IMR-90 (cell line): ENCODE results near the gene TMEM132A. TPM values are rescaled to one million over a fixed set of nuclear protein-coding genes. Genes with fewer than 3 reads are reported as not detected.

Source experiments
- ATAC-seq: fragments of 200-7000 bp; cut with Tn5 transposase; 2 replicates; pipeline ENCODE4 v1.9.1; 2020; ENCODE audit warnings: low read depth, mild to moderate bottlenecking, moderate library complexity
- BruUV-seq: library from RNA; stranded (reverse); fragments of 400-500 nt; replicated peaks from 2 replicates; lab custom pipeline; 2021; lab: Mats Ljungman, UMichigan
- CTCF ChIA-PET: fragments of 300-600 bp; formaldehyde crosslinking; extraction: SDS; loops from one replicate; lab custom pipeline; 2021; ENCODE audit warnings: antibody characterized with exemption; lab: Yijun Ruan, JAX
- POLR2A ChIA-PET: fragments of 300-600 bp; sonication (Branson Sonifier 250); formaldehyde crosslinking; loops from one replicate; lab custom pipeline; 2022; ENCODE audit warnings: antibody characterized with exemption; ENCODE audit not compliant: unreplicated experiment; lab: Charles Lee
- DNase-seq: peaks from one replicate; pipeline ENCODE4 v3.0.0; 2013
- H2AFZ ChIP-seq: replicated peaks from 2 replicates; pipeline ENCODE3; 2013; ENCODE audit warnings: low read length, mild to moderate bottlenecking; ENCODE audit not compliant: poor library complexity
- H2AK5ac ChIP-seq: 2 replicates; pipeline ENCODE4 v1.6.1; 2013; ENCODE audit warnings: low read depth, low read length, inconsistent platforms
- H2AK9ac ChIP-seq: replicated peaks from 2 replicates; pipeline ENCODE3; 2013; ENCODE audit warnings: mild to moderate bottlenecking, low read depth, low read length, moderate library complexity; ENCODE audit not compliant: poor library complexity
- H2BK120ac ChIP-seq: 2 replicates; pipeline ENCODE4 v1.6.1; 2013; ENCODE audit warnings: low read depth, low read length, inconsistent platforms
- H2BK15ac ChIP-seq: 3 replicates; pipeline ENCODE4 v1.6.1; 2013; ENCODE audit warnings: low read depth, low read length, inconsistent platforms
- H2BK20ac ChIP-seq: 2 replicates; pipeline ENCODE4 v1.6.1; 2013; ENCODE audit warnings: low read depth, mild to moderate bottlenecking, inconsistent platforms, low read length, moderate library complexity
- H2BK5ac ChIP-seq: 2 replicates; pipeline ENCODE4 v1.6.1; 2013; ENCODE audit warnings: mild to moderate bottlenecking, low read depth, low read length, inconsistent platforms; ENCODE audit not compliant: poor library complexity, severe bottlenecking
- H3K14ac ChIP-seq: replicated peaks from 2 replicates; pipeline ENCODE4 v1.6.1; 2013; ENCODE audit warnings: low read depth, low read length, inconsistent platforms
- H3K18ac ChIP-seq: 2 replicates; pipeline ENCODE4 v1.6.1; 2013; ENCODE audit warnings: low read depth, low read length, control low read depth
- H3K23ac ChIP-seq: 2 replicates; pipeline ENCODE4 v1.6.1; 2013; ENCODE audit warnings: low read depth, low read length, inconsistent platforms
- H3K27ac ChIP-seq: 2 replicates; pipeline ENCODE4 v1.5.1; 2013; ENCODE audit warnings: mild to moderate bottlenecking, control low read depth, low read length; ENCODE audit not compliant: insufficient read depth
- H3K27me3 ChIP-seq: 2 replicates; pipeline ENCODE4 v1.6.1; 2013; ENCODE audit warnings: low read length; ENCODE audit not compliant: control insufficient read depth, insufficient read depth
- H3K36me3 ChIP-seq: 2 replicates; pipeline ENCODE4 v1.6.1; 2013; ENCODE audit warnings: low read length, mixed read lengths; ENCODE audit not compliant: control insufficient read depth, insufficient read depth
- H3K4ac ChIP-seq: 2 replicates; pipeline ENCODE4 v1.6.1; 2013; ENCODE audit warnings: low read depth, low read length, inconsistent platforms
- H3K4me1 ChIP-seq: 2 replicates; pipeline ENCODE4 v1.6.1; 2013; ENCODE audit warnings: low read length, mixed read lengths; ENCODE audit not compliant: control insufficient read depth, insufficient read depth
- H3K4me2 ChIP-seq: 2 replicates; pipeline ENCODE4 v1.6.1; 2013; ENCODE audit warnings: low read depth, mild to moderate bottlenecking, control low read depth, low read length, moderate library complexity
- H3K4me3 ChIP-seq: 2 replicates; pipeline ENCODE4 v1.5.1; 2013; ENCODE audit warnings: low read depth, mild to moderate bottlenecking, control low read depth, low read length, moderate library complexity; ENCODE audit not compliant: insufficient read depth
- H3K56ac ChIP-seq: 2 replicates; pipeline ENCODE4 v1.6.1; 2013; ENCODE audit warnings: low read length, inconsistent platforms; ENCODE audit not compliant: insufficient read depth; ENCODE audit errors: extremely low read depth
- H3K79me1 ChIP-seq, 2 experiments: 2 replicates each; pipeline ENCODE4 v1.6.1; 2013; ENCODE audit warnings: low read length in 2 of 2, inconsistent platforms in 1 of 2, low read depth in 1 of 2
- H3K9ac ChIP-seq: 2 replicates; pipeline ENCODE4 v1.6.1; 2013; ENCODE audit warnings: low read depth, low read length, control low read depth
- H3K9me1 ChIP-seq: 2 replicates; pipeline ENCODE4 v1.6.1; 2013; ENCODE audit warnings: low read length, inconsistent platforms; ENCODE audit not compliant: insufficient read depth
- H3K9me3 ChIP-seq: 2 replicates; pipeline ENCODE4 v1.6.1; 2013; ENCODE audit warnings: low read length; ENCODE audit not compliant: control insufficient read depth, insufficient read depth
- H4K20me1 ChIP-seq: 2 replicates; pipeline ENCODE4 v1.6.1; 2013; ENCODE audit warnings: low read length, inconsistent platforms; ENCODE audit not compliant: insufficient read depth
- H4K5ac ChIP-seq: 2 replicates; pipeline ENCODE4 v1.6.1; 2013; ENCODE audit warnings: mild to moderate bottlenecking, low read depth, low read length, control low read depth
- H4K8ac ChIP-seq, 2 experiments: 2 replicates each; pipeline ENCODE4 v1.6.1; 2013; ENCODE audit warnings: low read depth in 2 of 2, low read length in 2 of 2, control low read depth in 1 of 2, inconsistent platforms in 1 of 2
- H4K91ac ChIP-seq: 2 replicates; pipeline ENCODE4 v1.6.1; 2013; ENCODE audit warnings: low read depth, low read length, inconsistent platforms; ENCODE audit not compliant: insufficient read depth
- CHD1 ChIP-seq: IDR thresholded peaks from 2 replicates; pipeline ENCODE4 v1.6.1; 2012; ENCODE audit warnings: low read depth, low read length, improper control_type of control experiment
- CTCF ChIP-seq: conservative IDR thresholded peaks from 2 replicates; pipeline ENCODE4 v1.5.1; 2012; ENCODE audit warnings: mild to moderate bottlenecking, low read depth, low read length, improper control_type of control experiment
- MAFK ChIP-seq: IDR thresholded peaks from 2 replicates; pipeline ENCODE4 v1.6.1; 2012; ENCODE audit warnings: low read depth, low read length, improper control_type of control experiment
- RFX5 ChIP-seq: IDR thresholded peaks from 2 replicates; pipeline ENCODE4 v1.8.0; 2012; ENCODE audit warnings: low read depth, mild to moderate bottlenecking, low read length, moderate library complexity
- WGBS, 2 experiments: methylation state at CpG; one replicate each; pipeline versions ENCODE4 v1.1.5 to v1.1.7; 2013; ENCODE audit warnings: missing lambda C conversion rate in 2 of 2; ENCODE audit not compliant: insufficient read length in 1 of 2; ENCODE audit errors: extremely low coverage in 2 of 2; 5-methylcytosine and 5-hydroxymethylcytosine counted together
- dilution Hi-C: fragments of 300-500 bp; cut with HindIII; formaldehyde crosslinking; loops from one replicate; pipeline ENCODE4 v1.14.3; 2018; ENCODE audit warnings: low sequenced_read_pairs; ENCODE audit not compliant: unreplicated experiment
- in situ Hi-C: fragments of 300-500 bp; cut with MboI; formaldehyde crosslinking; loops from 3 replicates; pipeline ENCODE4 v1.14.3; 2019; ENCODE audit warnings: low sequenced_read_pairs, inconsistent platforms, mixed read lengths
- intact Hi-C: fragments of 100-400 bp; cut with micrococcal nuclease; formaldehyde crosslinking; loops from 2 replicates; pipeline ENCODE4 v1.10.0; 2022
- polyA plus RNA-seq, 3 experiments: library from polyadenylated mRNA; depleted of rRNA; stranded (reverse); fragments of >200 nt; gene quantifications; 2 replicates each; pipeline ENCODE4 v1.2.3, GENCODE V29; 2012; ENCODE audit warnings: low replicate concordance in 1 of 3
- total RNA-seq: library from RNA; depleted of rRNA; stranded (reverse); fragments of >200 nt; gene quantifications from 2 replicates; pipeline ENCODE4 v1.2.3, GENCODE V29; 2012

Gene TMEM132A
- total and polyA plus RNA-seq, 2 of the 4 experiments (the other 2 are of a cell fraction): 7.7 to 64.2 TPM

GRCh38 chr11:60984149-60984548 is 59.9 kb downstream of the TMEM132A start:
- Histone ChIP-seq H3K27me3 (peaks cover 29% of the 10 kb centered on the region), H4K8ac (no peak overlapping the region), H4K5ac (no peak overlapping the region), H3K56ac (no peak overlapping the region), H3K4me1 (peaks cover 3% of the 10 kb centered on the region), H3K18ac (no peak overlapping the region), H3K9me3 (no peaks in the 10 kb centered on the region), H2AK9ac (no peak overlapping the region), H2BK120ac (no peak overlapping the region), H2BK15ac (no peak overlapping the region), H2AK5ac (no peak overlapping the region), H2BK20ac (no peak overlapping the region), H3K4me3 (no peak overlapping the region), H3K14ac (no peak overlapping the region), H3K9me1 (no peaks in the 10 kb centered on the region), H3K4ac (no peak overlapping the region), H2BK5ac (no peak overlapping the region), H3K4me2 (no peak overlapping the region), H4K20me1 (no peaks in the 10 kb centered on the region), H3K9ac (no peak overlapping the region), H3K79me1 (no peaks in the 10 kb centered on the region), H4K91ac (no peak overlapping the region), H3K27ac (no peak overlapping the region), H3K36me3 (no peaks in the 10 kb centered on the region), H3K23ac (no peak overlapping the region), H2AFZ (no peak overlapping the region)
- intact Hi-C loops (no loop called here), in situ Hi-C loops (no loop called here), dilution Hi-C loops (no loop called here)
- WGBS, 2 experiments: no CpG with 5 or more reads among the region's 6 CpGs
- CTCF ChIA-PET: no interaction called here
- DNase-seq: no peak
- BruUV-seq: no TSS peak
- POLR2A ChIA-PET: no interaction called here
- no peak for ATAC-seq
- TF ChIP-seq MAFK (peak; percentile 73), CHD1 (no peak), RFX5 (no peak), CTCF (no peak)
